ENCODE measurements around the gene CSNK1G2.
A peak's percentile ranks its signal among the peaks of the same experiment; 100 is the strongest.

CSNK1G2 gene

DNA sequence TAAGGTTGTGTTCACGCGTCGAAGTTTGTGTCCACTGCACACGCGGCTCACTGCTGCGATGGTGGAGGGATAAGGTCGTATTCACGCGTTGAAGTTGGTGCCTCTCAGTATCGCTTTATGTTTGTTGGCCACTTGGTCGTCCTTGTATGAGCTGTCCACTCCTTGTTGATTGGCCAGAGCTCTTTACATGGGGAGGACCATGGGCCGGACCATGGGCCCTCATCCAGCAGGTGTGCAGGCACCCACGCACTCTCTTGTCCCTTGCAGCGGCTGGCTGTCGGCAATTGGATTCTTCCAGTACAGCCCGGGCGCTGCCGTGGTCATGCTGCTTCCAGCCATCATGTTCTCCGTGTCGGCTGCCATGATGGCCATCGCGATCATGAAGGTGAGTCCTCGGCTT is 18.2 kb upstream of the CSNK1G2 start:
- peaks cover 4% of the 10 kb centered on the region for H3K36me3 ChIP-seq (ENCODE audit: control insufficient read depth, insufficient read depth, low read length)
- H3K27ac ChIP-seq (ENCODE audit: low read depth, low read length): no peak overlapping the region
- no peaks in the 10 kb centered on the region for H3K27me3 ChIP-seq (ENCODE audit: control insufficient read depth, insufficient read depth, low read length)
- H3K4me1 ChIP-seq (ENCODE audit: control insufficient read depth, insufficient read depth, low read length): no peaks in the 10 kb centered on the region
- H3K9ac ChIP-seq (ENCODE audit: low read length): no peak overlapping the region
- H3K4me3 ChIP-seq (ENCODE audit: low read length): no peak overlapping the region

DNA sequence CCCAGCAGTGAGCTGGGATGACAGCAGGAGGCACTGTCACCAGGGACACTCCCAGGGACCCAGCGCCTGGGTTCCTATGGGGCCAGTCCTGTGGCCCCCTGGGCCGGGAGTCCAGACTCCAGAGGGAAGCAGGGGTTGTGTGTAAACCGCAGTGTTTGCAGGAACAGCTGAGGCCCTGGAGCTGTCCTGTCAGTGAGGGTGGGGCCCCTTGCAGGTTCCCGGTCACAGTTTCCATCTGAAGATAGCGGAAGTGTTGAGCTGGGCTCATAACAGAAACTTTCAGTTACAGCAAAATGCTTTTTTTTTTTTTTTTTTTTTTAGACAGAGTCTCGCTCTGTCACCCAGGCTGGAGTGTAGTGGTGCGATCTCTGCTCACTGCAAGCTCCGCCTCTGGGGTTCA is 17.7 kb upstream of the CSNK1G2 start:
- no peak overlapping the region for H3K27ac ChIP-seq (ENCODE audit: low read depth, low read length)
- H3K4me3 ChIP-seq (ENCODE audit: low read length): no peak overlapping the region
- H3K9ac ChIP-seq (ENCODE audit: low read length): no peak overlapping the region
- no peaks in the 10 kb centered on the region for H3K27me3 ChIP-seq (ENCODE audit: control insufficient read depth, insufficient read depth, low read length)
- H3K36me3 ChIP-seq (ENCODE audit: control insufficient read depth, insufficient read depth, low read length): peaks cover 4% of the 10 kb centered on the region
- no peaks in the 10 kb centered on the region for H3K4me1 ChIP-seq (ENCODE audit: control insufficient read depth, insufficient read depth, low read length)

DNA sequence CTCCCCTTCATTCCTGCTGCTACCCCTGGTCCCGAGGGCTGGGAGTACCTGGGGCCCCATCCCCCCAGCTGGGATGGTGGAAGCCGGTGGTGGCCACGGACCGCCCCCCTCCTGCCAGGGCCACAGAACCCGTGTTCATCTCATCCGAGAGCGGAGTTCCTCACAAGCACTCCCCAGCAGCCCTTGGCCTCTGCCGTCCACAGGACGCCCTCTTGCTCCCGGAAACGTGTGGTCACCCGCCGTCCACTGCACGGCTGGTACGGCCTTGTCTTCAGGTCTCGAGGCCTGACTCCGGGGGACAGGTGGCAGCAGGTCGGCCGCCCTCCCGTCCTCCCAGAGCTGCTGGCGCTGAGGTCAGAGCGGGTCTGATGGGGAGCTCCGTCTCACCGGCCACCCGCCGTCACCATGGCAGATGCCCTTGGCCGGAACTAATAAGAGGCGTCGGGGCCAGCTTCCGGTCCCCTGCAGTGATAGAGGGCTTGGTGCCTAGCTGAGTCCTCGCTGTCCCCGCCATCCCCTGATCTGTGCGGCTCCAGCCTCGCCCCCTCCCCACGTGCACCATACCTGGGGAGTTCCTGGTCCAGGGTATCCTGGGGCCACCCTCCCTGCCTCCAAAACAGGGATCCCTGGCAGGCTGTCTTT is 16.5 kb upstream of the CSNK1G2 start:
- H3K4me3 ChIP-seq (ENCODE audit: low read length): no peak overlapping the region
- H3K27ac ChIP-seq (ENCODE audit: low read depth, low read length): no peak overlapping the region
- peaks cover 2% of the 10 kb centered on the region for H3K36me3 ChIP-seq (ENCODE audit: control insufficient read depth, insufficient read depth, low read length)
- no peaks in the 10 kb centered on the region for H3K27me3 ChIP-seq (ENCODE audit: control insufficient read depth, insufficient read depth, low read length)
- no peak overlapping the region for H3K9ac ChIP-seq (ENCODE audit: low read length)
- H3K4me1 ChIP-seq (ENCODE audit: control insufficient read depth, insufficient read depth, low read length): no peaks in the 10 kb centered on the region

DNA sequence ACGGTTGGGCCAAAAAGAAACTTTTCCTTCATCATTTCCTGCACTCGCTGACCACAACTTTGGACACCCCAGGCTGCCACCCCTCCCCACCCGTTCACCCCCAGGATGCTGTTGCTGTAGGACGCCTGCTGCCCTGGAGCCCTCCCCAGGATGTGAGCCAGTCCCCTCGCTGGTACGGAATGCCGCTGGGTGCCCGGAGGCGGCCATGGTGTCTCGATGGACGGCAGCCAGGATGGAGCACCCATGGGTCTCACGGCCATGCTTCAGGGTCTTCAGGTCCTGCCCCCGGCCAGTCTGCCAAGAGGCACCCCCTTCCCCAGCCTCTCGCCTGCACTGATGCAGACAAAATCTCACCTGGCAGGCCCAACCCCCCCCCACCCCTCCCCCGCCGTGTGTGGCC is 15.4 kb upstream of the CSNK1G2 start:
- Histone ChIP-seq H3K4me1 (ENCODE audit: control insufficient read depth, insufficient read depth, low read length) (peaks cover 3% of the 10 kb centered on the region), H3K4me3 (ENCODE audit: low read length) (no peak overlapping the region), H3K36me3 (ENCODE audit: control insufficient read depth, insufficient read depth, low read length) (peaks cover 2% of the 10 kb centered on the region), H3K27me3 (ENCODE audit: control insufficient read depth, insufficient read depth, low read length) (no peaks in the 10 kb centered on the region), H3K9ac (ENCODE audit: low read length) (no peak overlapping the region), H3K27ac (ENCODE audit: low read depth, low read length) (no peak overlapping the region)

DNA sequence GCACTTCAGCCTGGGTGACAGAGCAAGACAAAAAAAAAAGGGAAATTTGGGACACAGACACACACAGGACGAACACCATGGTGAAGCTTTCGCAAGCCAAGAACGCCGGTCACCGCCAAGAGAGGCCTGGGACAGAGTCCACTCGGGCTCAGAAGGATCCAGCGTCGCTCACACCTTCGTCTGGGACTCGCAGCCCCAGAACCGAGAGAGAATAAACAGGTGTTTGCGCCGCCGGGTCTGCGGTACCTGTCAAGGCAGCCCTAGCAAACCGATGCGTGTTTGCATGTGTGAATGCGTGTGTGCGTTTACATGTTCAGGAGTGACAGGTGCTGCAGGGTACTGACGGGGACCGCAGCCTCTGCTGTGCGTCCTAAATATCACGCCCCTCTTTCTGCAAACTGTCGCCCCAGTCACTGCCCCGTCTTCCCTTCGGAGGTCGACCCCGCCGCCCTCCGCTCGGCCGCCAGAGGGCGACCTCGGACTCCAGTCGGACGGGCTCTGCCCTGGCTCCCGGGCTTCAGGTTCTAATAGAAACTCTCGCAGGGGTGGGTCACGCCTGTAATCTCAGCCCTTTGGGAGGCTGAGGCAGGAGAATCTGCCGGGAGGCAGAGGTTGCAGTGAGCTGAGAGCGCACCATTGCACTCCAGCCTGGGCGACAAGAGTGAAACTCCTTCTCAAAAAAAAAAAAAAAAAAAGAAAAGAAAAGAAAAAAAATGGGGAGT is 11.8 kb upstream of the CSNK1G2 start:
- Histone ChIP-seq H3K27ac (ENCODE audit: low read depth, low read length) (no peak overlapping the region), H3K9ac (ENCODE audit: low read length) (no peak overlapping the region), H3K4me3 (ENCODE audit: low read length) (peak overlapping the region; percentile 47), H3K27me3 (ENCODE audit: control insufficient read depth, insufficient read depth, low read length) (no peaks in the 10 kb centered on the region), H3K36me3 (ENCODE audit: control insufficient read depth, insufficient read depth, low read length) (no peaks in the 10 kb centered on the region), H3K4me1 (ENCODE audit: control insufficient read depth, insufficient read depth, low read length) (peaks cover 3% of the 10 kb centered on the region)

DNA sequence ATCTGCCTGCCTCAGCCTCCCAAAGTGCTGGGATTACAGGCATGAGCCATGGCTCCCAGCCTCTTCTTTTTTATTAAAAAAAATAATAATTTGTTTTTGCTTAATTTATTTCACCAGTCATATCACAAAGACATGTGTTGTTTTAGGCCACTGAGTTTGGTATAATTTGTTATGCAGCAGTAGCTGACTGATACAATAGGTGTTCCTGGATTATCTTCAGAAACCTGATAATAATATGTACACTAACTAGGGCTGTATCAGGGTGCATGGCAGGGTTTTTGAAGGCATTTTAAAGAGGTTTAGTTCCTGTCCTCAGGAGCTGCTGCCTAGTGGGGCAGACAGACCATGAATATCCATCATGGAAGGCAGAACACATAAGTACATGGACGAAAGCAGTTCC is 9.5 kb upstream of the CSNK1G2 start:
- H3K9ac ChIP-seq (ENCODE audit: low read length): no peak overlapping the region

DNA sequence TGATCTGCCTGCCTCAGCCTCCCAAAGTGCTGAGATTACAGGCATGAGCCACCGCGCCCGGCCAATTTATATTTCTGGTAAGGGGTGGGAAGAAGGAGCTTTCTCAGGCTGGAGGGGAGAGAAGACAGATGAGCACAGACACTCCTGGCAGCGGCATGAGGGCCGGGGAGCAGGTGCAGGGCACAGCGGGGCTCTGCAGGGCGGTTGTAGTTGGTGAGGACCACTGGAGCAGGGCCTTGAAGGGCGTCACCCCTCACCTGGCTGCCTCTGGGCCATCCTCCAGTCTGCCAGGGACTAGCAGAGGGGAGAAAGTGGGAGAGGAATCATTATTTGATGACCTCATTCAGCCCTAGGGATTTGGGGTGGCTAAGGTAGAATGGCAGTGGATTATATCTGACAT is 8.6 kb upstream of the CSNK1G2 start:
- no peaks in the 10 kb centered on the region for H3K36me3 ChIP-seq (ENCODE audit: control insufficient read depth, insufficient read depth, low read length)
- no peak overlapping the region for H3K4me3 ChIP-seq (ENCODE audit: low read length)
- no peak overlapping the region for H3K27ac ChIP-seq (ENCODE audit: low read depth, low read length)
- no peak overlapping the region for H3K9ac ChIP-seq (ENCODE audit: low read length)
- H3K4me1 ChIP-seq (ENCODE audit: control insufficient read depth, insufficient read depth, low read length): peaks cover 3% of the 10 kb centered on the region
- no peaks in the 10 kb centered on the region for H3K27me3 ChIP-seq (ENCODE audit: control insufficient read depth, insufficient read depth, low read length)

More for the DNA sequence above, 9.5 kb upstream of the CSNK1G2 start:
- no peak overlapping the region for H3K4me3 ChIP-seq (ENCODE audit: low read length)
- peaks cover 3% of the 10 kb centered on the region for H3K4me1 ChIP-seq (ENCODE audit: control insufficient read depth, insufficient read depth, low read length)
- no peaks in the 10 kb centered on the region for H3K27me3 ChIP-seq (ENCODE audit: control insufficient read depth, insufficient read depth, low read length)
- H3K36me3 ChIP-seq (ENCODE audit: control insufficient read depth, insufficient read depth, low read length): no peaks in the 10 kb centered on the region
- H3K27ac ChIP-seq (ENCODE audit: low read depth, low read length): no peak overlapping the region

DNA sequence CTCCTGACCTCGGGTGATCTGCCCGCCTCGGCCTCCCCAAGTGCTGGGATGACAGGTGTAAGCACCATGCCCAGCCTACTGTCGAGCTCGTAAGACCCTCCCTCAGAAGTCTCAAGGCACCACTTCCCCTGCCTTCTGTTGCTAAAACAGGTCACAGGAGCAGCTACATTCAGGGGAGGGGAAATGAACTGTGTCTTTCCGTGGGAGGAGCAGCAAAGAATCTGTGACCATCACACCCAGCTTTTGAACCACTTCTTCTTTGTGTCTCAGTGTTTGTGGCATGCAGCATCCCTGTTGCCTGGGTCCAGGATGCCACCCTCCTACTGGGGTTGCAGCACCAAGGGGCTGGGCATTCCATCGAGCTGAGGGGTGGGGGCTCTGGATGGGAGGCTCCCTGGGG is 7.7 kb upstream of the CSNK1G2 start:
- no peaks in the 10 kb centered on the region for H3K36me3 ChIP-seq (ENCODE audit: control insufficient read depth, insufficient read depth, low read length)
- H3K4me3 ChIP-seq (ENCODE audit: low read length): no peak overlapping the region
- H3K4me1 ChIP-seq (ENCODE audit: control insufficient read depth, insufficient read depth, low read length): peaks cover 3% of the 10 kb centered on the region
- H3K27ac ChIP-seq (ENCODE audit: low read depth, low read length): no peak overlapping the region
- no peaks in the 10 kb centered on the region for H3K27me3 ChIP-seq (ENCODE audit: control insufficient read depth, insufficient read depth, low read length)
- no peak overlapping the region for H3K9ac ChIP-seq (ENCODE audit: low read length)

DNA sequence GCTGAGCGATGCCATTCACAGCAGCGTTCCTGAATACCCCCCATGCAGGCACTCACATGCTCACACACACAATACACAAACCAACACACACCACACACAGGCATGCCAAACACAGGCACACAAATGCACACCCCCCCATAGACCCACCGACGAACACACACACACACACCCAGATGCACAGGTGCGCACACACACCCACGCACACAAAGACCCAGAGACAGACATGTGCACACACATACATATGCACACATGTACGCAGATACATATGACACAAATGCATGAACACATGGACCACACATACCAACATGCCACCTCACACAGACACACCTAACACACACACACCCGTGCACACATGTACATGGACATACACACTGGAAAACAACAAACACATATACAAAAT is 7.0 kb upstream of the CSNK1G2 start:
- Histone ChIP-seq H3K4me3 (ENCODE audit: low read length) (no peak overlapping the region), H3K4me1 (ENCODE audit: control insufficient read depth, insufficient read depth, low read length) (peaks cover 3% of the 10 kb centered on the region), H3K27ac (ENCODE audit: low read depth, low read length) (no peak overlapping the region), H3K9ac (ENCODE audit: low read length) (no peak overlapping the region), H3K36me3 (ENCODE audit: control insufficient read depth, insufficient read depth, low read length) (no peaks in the 10 kb centered on the region), H3K27me3 (ENCODE audit: control insufficient read depth, insufficient read depth, low read length) (no peaks in the 10 kb centered on the region)

DNA sequence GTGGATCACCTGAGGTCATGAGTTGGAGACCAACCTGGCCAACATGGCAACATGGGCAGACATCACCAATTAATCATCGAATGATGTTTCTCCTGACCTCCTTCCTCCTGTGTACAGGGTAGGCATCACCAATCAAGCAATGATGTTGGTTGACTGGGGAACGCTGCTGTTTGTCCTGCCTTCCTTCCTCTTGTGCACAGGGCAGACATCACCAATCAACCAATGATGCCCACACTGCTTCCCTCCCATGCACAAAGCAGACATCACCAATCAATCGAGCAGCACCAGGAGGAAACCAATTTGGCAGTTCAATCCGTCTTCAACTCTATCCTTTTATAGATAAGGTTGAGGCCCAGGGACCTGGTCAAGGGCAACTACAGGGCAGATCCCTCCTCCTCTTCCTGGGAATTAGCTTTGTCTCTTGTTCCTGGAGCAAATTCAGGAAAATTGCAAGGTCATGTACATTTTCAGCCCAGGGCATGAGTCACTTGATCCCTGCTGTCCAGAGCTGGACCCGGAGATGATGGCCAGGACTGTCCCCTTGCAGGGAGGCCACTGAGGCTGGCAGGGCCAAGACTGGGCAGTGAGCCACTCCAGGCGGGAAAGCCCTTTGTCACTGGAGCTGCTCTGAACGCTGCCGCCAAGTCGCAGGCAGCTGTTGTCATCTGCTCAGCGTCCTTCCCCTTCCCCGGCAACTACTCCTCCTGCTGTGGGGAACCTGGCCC is 5.3 kb upstream of the CSNK1G2 start:
- H3K4me1 ChIP-seq (ENCODE audit: control insufficient read depth, insufficient read depth, low read length): peaks cover 4% of the 10 kb centered on the region
- H3K27me3 ChIP-seq (ENCODE audit: control insufficient read depth, insufficient read depth, low read length): no peaks in the 10 kb centered on the region
- H3K27ac ChIP-seq (ENCODE audit: low read depth, low read length): no peak overlapping the region
- H3K4me3 ChIP-seq (ENCODE audit: low read length): no peak overlapping the region
- no peak overlapping the region for H3K9ac ChIP-seq (ENCODE audit: low read length)
- H3K36me3 ChIP-seq (ENCODE audit: control insufficient read depth, insufficient read depth, low read length): no peaks in the 10 kb centered on the region

DNA sequence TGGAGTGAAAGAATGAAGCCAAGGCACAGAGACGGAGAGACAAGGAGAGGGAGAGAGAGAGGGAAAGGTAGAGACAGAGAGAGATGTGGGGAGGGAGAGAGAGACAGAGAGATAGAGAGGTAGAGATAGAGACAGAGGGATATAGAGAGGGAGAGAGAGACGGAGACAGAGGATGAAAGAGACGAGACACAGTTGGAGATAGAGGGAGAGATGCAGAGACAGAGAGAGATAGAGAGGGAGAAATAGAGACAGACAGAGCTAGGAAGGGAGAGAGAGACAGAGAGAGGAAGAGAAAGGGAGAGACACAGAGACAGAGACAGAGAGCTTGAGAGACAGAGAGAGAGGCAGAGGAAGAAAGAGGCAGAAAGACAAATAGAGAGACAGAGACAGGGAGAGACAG is 4.5 kb upstream of the CSNK1G2 start:
- Histone ChIP-seq H3K27me3 (ENCODE audit: control insufficient read depth, insufficient read depth, low read length) (no peaks in the 10 kb centered on the region), H3K4me3 (ENCODE audit: low read length) (no peak overlapping the region), H3K36me3 (ENCODE audit: control insufficient read depth, insufficient read depth, low read length) (no peaks in the 10 kb centered on the region), H3K4me1 (ENCODE audit: control insufficient read depth, insufficient read depth, low read length) (peaks cover 4% of the 10 kb centered on the region), H3K9ac (ENCODE audit: low read length) (no peak overlapping the region), H3K27ac (ENCODE audit: low read depth, low read length) (no peak overlapping the region)

DNA sequence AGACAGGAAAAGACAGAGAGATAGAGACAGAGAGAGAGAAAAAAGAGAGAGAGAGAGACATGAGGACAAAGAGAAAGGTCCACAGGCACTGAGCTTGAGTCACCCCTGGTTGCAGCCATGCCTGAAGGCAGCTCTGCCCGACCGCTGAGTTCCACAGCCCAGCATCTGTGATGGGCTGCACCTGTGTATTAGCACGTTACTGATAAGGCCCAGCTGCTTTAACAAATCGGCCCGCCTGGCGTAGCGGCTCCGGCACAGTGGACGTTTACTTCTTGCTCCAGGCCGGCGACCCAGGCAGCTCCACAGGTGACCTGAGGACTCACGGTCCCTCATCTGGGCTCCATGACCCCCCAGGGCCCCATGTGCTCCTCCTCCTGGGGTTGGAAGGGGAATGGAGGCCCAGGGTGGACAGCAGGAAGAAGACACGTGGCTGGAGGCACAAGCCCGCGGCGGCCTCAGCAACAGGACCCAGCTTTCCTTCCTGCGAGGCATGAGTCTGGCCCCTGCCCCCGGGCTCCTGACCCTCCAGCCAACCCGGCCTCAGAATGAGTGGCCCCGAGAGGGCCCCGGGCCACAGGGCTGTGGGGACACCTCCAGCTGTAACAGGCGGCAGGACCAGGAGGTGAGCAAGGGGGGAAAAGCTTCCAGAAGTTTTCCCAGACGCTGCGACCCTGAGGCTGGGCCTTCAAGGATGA is 3.9 kb upstream of the CSNK1G2 start:
- Histone ChIP-seq H3K4me1 (ENCODE audit: control insufficient read depth, insufficient read depth, low read length) (peaks cover 4% of the 10 kb centered on the region), H3K27ac (ENCODE audit: low read depth, low read length) (no peak overlapping the region)

More for the DNA sequence above, 3.9 kb upstream of the CSNK1G2 start:
- Histone ChIP-seq H3K27me3 (ENCODE audit: control insufficient read depth, insufficient read depth, low read length) (no peaks in the 10 kb centered on the region), H3K4me3 (ENCODE audit: low read length) (no peak overlapping the region), H3K9ac (ENCODE audit: low read length) (no peak overlapping the region), H3K36me3 (ENCODE audit: control insufficient read depth, insufficient read depth, low read length) (no peaks in the 10 kb centered on the region)

Data from rectal smooth muscle tissue (tissue), 1 donor.